NCI-H2196 treated with DMSO at 0.1 percent for 48 hours (cell line): ENCODE results near the gene GIPC2.
"Not testable (repeated sequence)": the region's sequence is repeated elsewhere in the genome, so short reads cannot be mapped to it uniquely, and the experiment has no call there.

Source experiments
- DNase-seq: peaks from one replicate; lab custom pipeline; 2025; ENCODE audit not compliant: unreplicated experiment; lab: John Stamatoyannopoulos, UW

Gene GIPC2

DNA sequence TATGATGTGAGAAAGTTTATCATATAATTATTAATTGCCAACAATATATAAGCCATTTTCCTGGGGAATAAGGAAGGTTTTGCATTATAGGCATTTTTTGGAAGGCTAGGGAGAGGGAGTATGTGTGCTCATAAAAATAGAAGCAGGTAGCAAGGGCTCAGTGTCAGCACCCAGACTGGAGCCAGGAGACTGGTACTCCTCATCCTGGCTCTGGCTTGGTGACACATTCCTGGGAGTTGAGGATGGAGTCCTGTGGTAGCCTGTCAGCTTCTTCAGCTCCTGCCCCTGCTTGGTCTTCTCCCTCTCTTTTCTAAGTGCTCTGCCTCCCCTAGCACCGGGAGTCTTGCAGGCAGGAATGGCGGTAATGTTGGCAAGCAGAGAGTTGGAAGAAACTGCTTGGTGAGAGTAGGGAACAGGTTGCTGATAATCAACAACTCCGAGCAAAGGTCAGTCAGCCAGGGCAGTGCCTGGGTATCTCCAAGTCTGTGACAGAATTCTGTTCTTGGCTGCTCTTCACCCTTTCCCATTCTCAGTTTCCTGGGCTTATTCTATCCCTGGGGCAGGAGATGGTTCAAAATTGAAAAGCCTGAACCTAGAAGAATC lies 23.0 kb downstream of the GIPC2 start:
- no peak for DNase-seq

DNA sequence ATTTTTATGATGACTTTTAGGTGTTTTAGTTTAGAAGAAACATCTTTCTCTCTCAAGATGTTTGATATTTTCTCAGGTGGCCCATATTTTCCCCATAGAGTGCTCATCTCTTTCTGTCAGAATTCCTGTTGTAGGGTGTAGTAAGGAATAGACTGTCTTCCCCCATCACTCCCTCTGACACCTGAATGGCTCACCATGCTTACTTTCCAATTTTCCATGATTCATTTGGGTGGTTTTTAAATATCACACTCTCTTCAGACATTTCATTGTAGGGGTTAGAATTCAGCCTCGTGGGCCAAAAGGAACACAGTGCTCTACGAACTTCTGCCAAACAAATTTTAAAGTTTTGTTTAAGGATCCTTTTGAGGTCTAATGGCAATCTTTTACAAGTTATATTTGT lies 24.0 kb downstream of the GIPC2 start:
- no peak for DNase-seq

GRCh38 chr1:78070210-78070609 lies 24.4 kb downstream of the GIPC2 start:
- no peak for DNase-seq

GRCh38 chr1:78070758-78071157 lies 25.0 kb downstream of the GIPC2 start:
- no peak for DNase-seq

DNA sequence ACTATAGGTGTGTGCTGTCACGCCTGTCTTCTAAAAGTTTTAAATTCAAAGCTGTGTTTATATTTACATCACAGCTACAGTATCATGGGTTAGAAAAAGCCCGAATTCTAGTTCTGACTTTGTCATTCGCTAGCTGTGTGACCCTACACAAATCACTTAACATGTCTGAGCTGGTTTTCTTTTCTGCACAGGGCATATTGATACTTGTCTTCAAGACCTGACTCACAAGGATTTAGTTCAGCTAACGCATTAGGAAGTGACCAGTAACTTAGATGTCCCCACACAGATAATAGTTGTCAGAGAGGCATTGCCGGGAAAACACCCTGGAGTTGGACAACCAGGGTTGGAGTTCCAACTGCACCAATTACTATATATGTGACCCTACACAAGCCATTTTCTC lies 25.9 kb downstream of the GIPC2 start:
- DNase-seq = no peak

DNA sequence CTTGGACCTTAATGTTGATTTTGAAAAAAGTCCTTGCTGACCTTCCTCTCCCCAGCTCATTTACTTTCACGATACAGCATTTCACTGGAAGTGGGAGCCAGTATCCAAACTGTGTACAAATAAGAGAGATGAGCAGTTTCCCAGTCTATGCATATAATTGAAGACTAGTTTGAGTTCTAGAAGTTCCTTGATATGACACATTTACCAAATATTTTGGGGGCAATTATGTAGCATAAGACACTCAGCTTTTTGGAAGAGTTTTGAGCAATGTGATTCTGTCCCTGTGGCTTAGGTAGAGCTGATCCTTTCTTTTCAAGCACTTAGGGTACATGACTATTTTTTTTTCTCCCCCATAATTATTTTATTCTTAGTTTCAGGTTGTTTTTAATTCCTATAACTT lies 26.4 kb downstream of the GIPC2 start:
- no peak for DNase-seq

DNA sequence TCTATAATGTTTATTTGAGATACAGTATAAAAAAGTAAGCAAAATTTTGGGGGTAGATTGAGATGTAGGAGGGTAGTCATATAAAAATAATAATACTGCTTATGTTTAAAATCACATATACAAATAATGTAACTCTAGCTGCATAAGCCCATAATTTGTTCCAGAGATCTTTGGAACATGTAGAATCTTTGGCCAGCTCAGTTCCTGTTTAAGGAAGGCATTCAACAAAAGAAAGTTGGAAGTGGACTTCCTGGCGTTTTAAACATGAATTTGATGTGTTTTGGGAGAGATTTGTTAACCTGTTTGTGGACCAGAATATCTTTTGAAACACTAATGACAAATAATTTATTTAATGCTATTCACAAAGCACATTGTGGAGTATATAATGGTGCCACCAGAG lies 27.7 kb downstream of the GIPC2 start:
- DNase-seq = no peak

- no peak for DNase-seq
These were observed 29.9 kb downstream of the GIPC2 start for GRCh38 chr1:78075621-78076020.

GRCh38 chr1:78078358-78078757 lies 32.6 kb downstream of the GIPC2 start:
- DNase-seq = no peak

- no peak for DNase-seq
These were observed 33.8 kb downstream of the GIPC2 start for GRCh38 chr1:78079580-78079979.

- no peak for DNase-seq
These were observed 35.0 kb downstream of the GIPC2 start for GRCh38 chr1:78080767-78081166.

DNA sequence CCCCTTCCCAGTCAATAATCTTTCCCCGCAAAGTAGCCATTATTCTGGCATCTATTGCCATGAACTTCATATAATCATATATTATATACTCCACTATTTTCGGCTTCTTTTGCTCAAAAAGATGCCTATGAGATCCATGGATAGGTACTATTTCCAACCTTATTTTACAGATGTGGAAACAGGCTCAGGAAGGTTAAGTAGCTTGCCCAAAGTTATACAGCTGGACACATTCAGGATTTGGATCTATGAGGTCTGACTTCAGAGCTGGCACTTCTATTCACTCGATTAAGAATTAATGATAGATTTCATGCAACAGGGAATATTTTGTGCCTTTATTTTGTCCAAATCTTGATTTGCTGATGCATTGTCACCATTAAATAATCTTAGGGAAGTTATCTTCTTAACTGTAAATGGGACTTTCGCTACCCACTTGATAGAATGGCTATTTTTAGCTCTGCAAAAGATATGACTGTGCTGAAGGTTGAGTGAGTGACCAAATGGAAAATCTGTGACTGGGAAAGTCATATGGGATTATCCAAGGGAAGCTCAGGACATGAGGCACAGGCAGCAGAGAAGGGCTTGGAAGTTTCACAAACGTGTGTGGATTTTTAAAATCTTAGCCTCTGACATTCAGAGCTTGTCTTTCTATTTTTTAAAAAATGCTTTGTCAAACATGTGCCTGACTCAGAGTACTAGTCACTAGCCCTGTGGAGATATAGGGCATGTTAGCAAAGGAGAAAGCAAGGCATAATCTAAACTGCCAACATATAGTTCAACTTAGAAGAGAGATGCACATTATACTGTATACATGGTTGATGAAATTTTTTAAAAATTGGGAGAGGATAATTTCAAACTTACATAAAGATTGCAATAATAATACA lies 36.5 kb downstream of the GIPC2 start:
- no peak for DNase-seq

DNA sequence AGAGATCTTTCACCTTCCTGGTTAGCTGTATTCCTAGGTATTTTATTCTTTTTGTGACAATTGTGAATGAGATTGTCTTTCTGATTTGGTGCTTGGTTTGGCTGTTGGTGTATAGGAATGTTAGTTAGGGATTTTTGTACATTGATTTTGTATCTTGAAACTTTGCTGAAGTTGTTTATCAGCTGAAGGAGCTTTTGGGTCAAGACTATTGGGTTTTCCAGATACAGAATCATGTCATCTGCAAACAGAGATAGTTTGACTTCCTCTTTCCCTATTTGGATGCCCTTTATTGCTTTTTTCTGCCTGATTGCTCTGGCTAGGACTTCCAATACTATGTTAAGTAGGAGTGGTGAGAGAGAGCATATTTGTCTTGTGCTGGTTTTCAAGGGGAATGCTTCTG lies 38.9 kb downstream of the GIPC2 start:
- DNase-seq = not testable (repeated sequence)

DNA sequence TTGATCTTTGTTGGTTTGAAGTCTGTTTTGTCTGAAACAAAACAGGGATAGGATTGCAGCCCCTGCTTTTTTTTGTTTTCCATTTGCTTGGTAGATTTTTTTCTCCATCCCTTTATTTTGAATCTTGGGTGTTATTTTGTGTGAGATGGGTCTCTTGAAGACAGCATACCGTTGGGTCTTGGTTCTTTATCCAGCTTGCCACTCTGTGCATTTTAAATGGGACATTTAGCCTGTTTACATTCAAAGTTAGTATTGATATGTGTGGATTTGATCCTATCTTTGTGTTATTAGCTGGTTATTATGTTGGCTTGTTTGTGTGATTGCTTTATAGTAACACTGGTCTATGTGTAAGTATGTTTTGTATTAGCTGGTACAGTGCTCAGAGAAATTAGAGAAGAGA lies 40.9 kb downstream of the GIPC2 start:
- DNase-seq = no peak

DNA sequence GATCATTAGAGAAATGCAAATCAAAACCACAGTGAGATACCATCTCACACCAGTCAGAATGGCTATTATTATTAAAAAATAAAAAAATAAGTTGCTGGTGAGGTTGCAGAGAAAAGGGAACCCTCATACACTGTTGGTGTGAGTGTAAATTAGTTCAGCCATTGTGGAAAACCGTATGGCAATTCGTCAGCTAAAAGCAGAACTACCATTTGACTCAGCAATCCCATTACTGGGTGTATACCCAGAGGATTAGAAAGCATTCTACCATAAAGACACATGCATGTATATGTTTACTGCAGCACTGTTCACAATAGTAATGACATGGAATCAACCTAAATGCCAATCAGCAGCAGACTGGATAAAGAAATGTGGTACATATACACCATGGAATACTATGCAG lies 42.2 kb downstream of the GIPC2 start:
- no peak for DNase-seq

DNA sequence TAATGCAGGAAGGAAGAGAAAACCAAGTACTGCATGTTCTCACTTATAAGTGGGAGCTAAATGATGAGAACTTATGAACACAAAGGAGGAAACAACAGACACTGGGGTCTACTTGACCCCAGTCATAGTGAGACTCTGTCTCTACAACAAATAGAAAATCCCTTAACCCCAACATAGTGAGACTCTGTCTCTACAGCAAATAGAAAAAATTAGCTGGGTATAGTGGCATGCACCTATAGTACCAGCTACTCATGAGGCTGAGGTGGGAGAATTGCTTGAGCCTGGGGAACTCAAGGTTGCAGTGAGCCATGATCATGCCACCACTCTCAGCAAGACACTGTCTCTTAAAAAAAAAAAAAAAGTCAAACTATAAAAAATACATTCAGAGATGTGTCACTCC lies 42.7 kb downstream of the GIPC2 start:
- DNase-seq = no peak

GRCh38 chr1:78089010-78089409 lies 43.2 kb downstream of the GIPC2 start:
- no peak for DNase-seq

DNA sequence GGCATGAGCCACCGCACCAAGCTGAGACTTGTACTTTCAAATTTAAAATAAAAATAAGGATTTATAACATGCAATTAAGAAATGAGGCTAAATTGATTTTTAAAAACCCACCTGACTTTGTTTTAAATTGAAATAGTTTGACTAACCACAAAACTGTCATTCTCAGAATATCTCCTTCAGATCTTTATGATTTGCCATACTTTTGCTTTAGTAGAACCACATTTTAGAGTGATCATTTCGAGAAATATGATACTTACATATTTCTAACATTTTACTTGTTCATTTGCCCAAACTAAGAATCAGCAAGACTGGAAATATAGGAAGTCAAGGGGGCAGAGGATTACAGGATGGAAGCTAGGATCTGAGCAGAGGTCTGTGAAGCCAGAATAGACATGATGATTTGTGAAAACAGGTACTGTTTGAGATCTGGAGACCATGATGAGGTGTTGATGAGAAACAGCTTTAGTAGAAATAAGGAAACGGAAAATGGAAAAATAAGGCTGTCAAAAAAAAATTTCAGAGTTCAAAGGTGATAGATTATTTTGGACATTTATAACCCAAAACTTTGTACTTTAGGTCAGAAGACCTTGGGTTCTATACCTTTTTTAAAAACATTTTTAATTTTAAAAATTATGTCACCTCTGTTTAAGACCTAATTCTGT lies 44.8 kb downstream of the GIPC2 start:
- DNase-seq = no peak

DNA sequence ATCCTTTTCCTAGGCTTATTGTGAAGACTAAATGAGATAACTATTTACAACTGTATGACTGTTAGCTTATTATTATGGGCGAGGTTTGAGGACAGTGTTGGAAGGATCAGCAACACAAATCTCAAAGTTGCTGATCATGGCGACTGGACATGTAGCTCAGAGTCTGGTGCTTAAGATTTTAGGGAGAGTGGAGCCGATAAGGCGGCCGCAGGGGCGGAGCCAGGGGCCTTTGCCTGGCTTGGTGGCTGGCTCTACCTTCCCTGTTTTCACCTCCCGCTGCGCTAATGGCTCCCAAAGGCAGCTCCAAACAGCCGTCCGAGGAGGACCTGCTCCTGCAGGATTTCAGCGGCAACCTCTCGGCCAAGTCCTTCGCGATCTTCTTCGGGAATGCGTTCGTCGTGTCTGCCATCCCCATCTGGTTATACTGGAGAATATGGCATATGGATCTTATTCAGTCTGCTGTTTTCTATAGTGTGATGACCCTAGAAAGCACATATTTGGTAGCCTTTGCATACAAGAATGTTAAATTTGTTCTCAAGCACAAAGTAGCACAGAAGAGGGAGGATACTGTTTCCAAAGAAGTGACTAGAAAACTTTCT lies 45.5 kb downstream of the GIPC2 start:
- no peak for DNase-seq

DNA sequence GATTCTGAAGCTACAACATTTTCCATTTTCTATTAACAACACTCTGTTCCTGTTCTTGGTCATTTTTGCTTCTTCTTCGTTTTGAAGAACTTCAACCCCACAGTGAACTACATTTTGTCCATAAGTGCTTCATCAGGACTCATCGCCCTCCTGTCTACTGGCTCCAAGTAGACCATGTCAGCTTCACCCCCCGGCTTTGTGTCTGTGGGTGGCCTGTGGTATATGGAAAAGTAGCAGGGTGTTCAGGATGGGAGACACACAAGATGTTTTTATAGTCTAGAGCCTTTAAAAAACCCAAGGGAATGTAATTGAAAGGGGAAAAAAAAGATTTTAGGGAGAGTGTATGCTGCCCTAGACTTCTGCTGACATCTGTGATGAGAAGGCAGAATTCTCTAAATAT lies 46.1 kb downstream of the GIPC2 start:
- DNase-seq = no peak

DNA sequence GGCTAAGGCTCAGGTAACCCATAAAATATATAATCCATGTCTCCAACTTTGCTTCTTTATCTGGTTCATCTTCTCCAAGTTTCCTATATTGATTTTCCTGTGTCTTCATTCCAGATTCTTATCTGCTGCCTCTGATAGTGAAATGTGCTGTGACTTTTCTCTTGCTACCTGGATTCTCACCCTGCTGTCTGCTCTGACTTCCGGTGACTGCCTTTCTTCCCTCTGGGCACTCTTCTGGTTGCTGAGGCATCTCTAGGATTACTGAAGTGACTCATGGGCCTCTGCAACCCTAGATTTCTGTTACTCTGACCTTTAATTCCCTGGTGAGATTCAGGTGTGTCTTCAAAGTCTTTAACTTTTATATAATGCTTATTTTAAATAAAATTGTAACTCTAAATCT lies 46.9 kb downstream of the GIPC2 start:
- no peak for DNase-seq

DNA sequence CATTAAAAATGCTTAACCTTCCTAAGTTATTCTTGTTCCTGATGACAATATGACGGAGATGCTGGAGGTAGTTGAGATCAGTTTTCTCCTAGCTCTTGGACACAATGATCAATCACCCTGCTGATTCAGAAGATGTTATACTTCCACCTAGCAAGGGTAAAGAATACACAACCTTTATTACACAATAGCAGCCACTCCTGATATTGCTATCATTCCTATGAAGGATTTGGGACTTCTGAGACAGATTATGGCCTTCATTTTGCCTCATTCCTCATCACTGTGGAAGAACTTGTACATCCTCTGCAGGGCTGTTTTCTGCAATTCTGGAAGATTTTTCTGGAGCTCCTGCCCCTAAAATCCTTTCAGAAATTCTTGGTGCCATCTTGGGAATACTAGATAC lies 47.8 kb downstream of the GIPC2 start:
- DNase-seq = no peak
